ENCODE results near the gene SULT2B1.
A peak's percentile ranks its signal among the peaks of the same experiment; 100 is the strongest.

SULT2B1 gene

DNA sequence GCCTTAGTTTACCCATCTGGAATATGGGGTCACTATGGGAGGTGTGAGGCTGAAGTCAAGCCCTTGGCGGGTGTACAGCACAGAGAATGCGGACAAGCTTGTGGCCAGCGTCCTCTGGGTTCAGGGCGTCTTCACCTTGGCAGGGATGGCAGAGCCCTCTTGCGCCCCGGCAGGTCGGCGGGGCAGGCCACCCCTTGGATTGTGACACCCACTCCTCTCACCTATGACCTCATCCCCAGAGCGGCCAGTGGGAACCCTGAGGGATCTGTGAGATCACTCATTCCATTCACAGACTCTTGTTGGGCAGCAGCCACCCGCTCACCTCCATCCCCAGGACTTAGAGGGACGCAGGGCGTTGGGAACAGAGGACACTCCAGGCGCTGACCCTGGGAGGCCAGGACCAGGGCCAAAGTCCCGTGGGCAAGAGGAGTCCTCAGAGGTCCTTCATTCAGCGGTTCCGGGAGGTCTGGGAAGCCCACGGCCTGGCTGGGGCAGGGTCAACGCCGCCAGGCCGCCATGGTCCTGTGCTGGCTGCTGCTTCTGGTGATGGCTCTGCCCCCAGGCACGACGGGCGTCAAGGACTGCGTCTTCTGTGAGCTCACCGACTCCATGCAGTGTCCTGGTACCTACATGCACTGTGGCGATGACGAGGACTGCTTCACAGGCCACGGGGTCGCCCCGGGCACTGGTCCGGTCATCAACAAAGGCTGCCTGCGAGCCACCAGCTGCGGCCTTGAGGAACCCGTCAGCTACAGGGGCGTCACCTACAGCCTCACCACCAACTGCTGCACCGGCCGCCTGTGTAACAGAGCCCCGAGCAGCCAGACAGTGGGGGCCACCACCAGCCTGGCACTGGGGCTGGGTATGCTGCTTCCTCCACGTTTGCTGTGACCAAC lies 54.7 kb downstream of the SULT2B1 start, which contains the start of gene SPACA4:
TSS of gene SPACA4 (plus strand) at position 280 of the 896 bp plus-strand sequence. CDS start at position 517, 237 bp downstream.
- DNase-seq, result no peak

DNA sequence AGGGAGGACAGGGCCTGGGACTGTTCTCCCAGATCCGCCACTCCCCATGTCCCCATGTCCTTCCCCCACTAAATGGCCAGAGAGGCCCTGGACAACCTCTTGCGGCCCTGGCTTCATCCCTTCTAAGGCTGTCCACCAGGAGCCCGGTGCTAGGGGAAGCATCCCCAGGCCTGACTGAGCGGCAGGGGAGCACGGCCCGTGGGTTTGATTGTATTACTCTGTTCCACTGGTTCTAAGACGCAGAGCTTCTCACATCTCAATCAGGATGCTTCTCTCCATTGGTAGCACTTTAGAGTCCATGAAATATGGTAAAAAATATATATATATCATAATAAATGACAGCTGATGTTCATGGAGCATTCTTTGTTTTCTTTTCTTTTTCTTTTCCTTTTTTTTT lies 55.4 kb downstream of the SULT2B1 start:
- no peak for DNase-seq

DNA sequence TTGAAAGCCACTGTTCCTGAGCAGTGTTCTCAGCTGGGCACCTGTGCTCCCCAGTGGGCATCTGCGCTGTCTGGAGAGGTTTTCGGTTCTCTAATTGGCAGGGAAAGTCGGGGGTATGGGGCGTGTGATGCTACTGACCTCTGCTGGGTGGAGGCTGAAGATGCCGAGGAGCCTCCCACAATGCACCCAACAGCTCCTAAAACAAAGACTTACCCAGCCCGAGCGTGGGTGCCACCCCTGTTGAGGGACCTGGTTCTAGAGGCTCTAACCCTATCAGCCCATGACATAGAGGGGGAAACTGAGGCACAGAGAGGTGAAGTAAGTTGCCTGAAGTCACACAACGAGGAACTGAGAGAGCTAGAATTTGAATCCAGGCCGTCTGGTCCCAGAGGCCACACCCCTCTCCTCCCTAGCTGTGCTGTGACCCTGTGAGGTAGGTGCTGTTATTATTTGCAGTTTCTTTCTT lies 56.9 kb downstream of the SULT2B1 start:
- peak in 1 of 2 donors; percentile 58 for DNase-seq

DNA sequence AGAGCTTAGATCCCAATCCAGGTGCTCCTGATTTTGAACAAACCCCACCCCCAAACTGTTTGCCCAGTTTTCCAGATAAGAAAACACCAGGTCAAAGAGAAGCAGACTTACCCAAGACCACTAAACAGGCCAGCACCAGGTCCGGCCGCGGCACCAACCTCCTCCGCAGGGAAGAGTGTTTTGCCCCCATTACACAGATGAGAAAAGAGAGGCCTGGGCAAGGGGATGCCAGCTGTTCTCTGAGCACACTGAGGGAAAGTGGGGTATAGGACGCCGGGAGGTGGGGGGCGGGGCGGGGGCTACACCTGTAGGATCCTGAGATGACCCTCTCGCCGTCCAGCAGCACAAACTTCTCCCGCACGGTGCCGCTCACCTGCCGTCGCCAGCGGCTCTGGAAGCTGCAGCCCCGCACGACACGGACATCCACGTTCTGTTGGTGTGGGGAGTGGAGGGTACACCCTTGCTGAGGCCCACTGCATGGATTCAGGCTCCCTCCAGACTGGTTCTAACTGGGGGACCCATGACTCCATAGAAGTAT lies 57.7 kb downstream of the SULT2B1 start:
- DNase-seq, result no peak

DNA sequence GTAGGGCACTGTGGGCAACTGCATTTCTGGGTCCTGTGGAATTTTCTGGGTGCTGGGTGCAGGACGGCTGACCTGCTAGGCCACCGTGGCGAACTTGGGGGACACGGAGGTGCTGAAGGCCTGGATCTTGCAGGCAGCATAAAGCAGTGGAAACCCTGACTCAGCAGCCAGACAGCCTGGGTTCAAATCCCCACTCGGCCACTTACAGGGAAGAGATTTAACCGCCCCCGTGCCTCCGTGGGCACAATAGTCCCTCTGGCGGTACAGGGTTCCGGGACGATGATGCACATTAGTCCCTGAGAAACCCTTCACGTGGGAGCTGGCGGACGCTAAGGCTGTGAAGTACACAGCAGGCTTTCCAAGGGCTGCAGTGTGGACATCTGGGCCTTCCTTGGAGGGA lies 59.9 kb downstream of the SULT2B1 start:
- DNase-seq, result no peak

DNA sequence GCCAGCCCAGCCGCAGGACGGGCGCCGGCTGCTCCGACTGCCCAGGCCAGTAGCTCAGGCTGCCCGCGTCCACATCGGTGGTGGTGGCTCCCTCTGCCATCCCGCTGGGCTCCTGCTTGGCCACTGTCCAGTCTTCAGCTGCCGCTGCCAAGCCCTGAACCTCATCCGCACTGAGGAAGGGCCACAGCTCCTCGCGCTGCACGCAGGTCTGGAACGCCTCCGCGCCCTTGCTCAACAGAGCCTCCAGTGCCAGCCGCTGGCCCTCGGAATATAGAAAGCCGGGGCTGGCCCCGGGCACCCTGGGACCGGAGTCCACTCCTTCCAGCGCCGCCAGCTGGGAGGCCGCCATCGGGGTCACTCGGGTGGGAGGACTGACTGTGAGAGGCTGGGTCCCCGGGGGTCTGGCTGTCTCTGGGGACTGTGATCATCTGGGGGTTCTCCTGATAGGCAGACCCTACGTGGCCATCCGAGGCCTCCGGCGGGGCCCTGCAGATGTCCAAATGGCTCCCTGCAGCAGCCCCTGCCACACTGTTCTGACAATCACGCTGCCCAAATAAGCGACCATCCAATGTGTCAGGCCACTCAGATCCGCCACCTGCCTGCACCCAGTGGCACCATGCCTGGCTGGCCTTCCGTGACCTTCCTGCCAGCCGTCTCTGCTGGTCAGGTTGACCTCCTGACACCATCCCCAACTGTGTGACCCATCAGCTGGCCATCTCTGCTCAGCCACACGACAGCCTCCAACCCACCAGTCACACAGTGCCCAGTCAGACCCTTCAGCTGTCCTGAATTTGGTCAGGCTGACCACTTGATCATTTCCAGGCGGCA lies 61.3 kb downstream of the SULT2B1 start:
- DNase-seq, result no peak

DNA sequence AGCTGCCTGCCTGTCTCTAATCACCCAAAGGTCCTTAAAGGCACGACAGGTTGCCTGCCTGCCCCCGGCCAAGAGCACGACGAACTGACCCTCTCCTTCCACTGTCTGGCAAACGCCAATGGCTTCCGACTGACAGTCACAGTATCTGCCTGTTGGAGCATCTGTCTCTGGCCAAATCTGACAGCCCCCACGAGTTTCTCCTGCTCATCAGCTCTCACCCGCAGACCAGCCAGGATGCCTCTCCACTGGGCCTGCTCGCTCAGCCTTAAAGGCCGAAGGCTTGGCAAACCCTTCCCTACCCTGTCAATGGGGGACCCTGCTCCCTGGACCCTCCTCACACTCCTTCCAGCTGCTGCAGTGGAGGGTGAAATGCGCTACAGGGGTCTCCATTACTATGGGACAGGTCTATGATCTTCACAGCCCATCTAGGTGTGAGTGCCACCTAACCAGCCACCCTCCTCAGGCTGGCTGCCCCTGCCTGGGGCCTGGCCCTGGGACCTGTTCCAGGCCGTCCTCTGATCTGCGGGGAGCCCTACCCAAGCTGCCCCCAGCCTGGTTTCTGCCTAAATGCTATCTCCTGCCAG lies 62.0 kb downstream of the SULT2B1 start:
- DNase-seq, result no peak

DNA sequence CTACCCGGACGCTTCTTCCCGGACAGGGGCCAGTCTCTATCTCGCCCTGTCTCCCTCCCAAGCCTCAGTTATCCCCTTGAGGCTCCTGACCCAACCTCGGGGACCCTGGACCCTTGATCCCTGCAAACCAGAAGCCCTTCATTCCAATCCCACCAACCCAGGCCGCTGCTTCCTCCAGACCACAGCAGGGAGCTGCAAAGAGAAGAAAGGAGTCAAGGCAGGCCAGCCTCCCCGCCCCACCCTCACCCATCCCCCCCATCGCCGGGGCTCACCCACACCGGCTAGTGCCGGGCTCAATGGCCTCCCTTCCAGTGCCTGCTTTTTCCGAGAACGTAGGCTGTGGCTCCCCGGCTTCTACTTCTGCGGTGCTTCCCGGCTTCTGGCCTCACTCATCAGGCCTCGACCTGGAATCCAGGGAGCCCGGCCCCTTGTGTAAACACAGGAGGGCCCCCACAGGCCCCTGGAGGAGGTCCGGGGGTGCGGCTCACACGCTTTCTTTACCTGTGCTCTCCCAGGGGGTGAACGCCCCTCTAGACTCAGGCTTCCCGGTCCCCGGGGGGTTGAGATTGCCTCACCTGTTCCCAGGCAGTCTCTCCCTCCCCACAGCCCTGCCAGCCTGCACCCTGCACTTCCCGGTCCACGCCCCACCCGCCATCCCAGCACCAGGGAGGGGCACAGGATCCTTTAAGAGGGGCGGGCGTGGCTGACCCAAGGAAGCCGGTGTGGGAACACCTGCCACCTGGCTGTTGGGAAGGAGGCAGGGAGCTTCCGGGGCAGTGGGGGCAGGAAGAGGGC lies 62.7 kb downstream of the SULT2B1 start, which contains the start of gene FAM83E:
TSS of gene FAM83E (minus strand) at position 641 of the 795 bp plus-strand sequence. CDS start 1,704 bp downstream, outside the sequence.
- peak in 1 of 2 donors; percentile 54 for DNase-seq

DNA sequence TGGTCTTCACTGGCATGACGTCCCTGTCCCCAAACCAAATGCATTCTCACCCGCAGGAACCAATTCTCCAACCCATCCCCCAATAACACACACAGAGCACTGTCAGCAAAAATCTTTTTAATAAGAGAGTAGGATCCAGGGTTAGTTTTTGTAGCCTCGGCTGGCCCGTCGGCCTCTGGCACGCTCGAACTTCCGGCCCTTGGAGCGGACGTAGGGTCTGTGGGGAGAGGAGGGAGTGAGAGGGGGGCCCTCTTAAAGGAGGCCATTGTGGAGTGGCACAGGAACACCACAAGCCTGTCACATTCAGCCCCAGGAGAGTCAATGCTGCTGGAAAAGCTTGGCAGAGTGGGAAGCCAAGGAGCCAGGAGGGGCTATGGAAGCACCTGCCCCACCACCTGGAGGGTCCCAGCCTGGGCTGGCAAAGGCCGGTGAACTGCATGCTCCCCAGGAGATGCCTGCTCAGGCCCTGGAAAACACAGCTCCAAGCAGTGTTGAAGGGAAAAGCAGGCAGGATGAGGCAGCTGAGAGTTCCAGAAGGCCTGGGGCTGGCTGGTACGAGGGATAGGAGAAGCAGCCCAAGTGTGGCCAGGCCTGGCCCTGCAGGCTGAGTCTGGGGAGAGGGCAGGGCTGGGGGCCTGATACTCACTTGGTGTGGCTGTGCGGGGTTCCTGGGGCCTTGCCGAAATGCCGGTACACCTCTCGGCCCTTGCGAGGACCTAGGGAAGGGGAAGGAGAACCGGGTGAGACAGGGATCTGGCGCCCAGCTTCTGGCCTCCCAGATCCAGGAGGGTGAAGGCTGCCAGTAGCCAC lies 63.5 kb downstream of the SULT2B1 start:
- DNase-seq, result no peak

DNA sequence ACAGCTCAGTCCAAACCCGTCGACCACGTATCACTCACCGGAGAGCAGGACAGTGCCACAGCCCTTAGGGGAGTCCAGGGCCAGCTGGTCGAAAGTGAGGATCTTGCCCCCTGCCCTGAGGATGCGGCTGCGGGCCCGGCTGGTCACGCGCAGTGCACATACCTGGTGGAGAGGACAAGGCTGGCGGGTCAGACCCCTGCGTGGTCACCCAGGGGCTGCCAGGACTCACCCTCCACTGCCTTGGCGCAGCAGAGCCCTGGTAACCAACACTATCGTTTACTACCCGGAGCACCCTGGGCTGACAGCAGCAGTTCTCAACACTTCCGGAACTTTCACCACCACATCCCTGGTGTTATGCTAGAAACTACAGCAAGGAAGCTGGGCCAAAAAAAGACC lies 64.1 kb downstream of the SULT2B1 start:
- no peak for DNase-seq

DNA sequence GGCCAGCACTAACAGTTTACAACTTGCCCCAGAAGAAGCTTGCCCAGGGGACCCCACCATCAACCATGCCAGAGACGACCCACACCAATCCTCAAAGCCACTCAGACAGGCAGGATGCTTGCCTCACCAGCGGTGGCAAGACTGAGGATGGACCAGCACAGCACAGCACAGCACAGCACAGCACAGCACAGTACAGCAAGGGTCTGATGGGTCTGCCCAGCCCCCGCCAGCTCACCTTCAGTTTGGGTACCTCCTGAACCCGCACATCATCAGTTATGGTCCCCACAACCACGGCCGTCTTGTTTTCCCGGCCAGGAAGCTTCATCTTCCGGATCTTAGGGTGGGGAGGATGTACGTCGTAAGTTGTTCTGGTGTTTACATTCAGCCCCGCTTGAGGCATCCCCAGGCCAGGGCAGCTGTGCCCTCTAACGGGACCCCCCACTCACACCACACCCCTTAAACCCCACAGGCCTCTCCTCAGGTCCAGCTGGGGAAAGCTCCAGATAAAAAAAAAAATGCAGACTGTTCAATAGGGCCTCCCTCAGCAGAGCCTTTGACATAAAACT lies 64.6 kb downstream of the SULT2B1 start:
- no peak for DNase-seq

DNA sequence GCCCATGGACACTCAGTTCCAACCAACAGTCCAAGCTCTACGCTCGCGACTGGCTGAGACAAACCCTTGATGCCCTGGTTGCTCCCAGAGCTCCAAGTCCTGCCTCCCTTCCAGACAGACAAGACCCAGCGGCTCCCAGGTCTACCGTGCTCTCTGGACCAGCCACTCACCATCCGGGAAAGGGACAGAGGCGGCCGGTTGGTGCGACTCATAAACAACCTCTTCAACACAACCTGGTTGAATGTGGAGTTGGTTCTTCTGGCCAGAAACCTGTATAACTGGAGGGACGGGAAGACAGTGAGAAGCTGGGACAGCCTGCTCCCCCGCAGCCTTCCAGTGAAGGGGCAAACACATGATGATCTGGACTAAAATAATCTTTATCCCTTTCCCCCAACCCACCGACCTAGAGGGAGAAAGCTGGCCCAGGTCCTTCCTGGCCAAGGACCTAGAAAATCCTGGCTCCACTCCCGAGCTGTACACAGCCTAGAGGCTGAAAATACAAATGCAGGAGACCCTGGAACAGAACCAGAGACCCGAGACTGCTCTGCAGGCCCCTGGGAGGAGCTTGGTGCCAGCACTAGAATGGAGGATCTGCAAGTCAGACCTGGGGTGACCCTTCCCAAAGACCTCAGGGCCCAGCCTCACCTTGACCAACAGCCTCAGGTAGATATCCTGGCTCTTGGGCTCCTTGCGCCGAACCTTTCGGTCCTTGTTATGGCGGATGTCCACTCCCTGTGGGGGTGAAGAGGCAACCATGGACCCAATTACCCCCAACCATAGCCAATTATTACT lies 65.4 kb downstream of the SULT2B1 start:
- no peak for DNase-seq

DNA sequence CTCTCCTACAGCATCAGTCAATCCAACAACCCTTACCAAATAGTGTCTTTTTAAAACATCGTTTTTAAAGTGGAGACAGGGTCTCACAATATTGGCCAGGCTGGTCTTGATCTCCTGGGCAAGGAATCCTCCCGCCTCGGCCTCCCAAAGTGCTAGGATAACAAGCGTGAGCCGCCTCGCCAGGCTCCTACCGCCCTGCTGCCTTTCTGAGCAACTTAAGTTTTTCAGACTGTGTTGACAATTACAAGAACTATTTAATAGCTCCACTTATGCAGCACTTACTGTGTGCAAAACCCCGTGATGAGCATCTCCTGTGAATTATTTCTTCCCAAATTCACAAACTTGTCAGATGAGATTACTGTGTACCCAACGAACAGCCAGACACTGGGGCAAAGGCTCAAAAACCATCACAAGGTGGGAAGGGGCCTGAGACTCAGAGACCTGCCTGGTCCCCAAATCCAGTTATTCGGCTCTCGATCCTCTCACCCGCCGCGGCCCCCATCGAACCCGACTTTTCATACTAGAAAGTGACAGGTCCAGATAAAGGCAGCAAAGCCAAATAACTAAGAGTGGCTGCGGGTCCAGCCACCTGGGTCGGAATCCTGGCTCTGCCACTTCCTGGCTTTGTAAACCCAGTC lies 66.4 kb downstream of the SULT2B1 start:
- DNase-seq, result no peak

DNA sequence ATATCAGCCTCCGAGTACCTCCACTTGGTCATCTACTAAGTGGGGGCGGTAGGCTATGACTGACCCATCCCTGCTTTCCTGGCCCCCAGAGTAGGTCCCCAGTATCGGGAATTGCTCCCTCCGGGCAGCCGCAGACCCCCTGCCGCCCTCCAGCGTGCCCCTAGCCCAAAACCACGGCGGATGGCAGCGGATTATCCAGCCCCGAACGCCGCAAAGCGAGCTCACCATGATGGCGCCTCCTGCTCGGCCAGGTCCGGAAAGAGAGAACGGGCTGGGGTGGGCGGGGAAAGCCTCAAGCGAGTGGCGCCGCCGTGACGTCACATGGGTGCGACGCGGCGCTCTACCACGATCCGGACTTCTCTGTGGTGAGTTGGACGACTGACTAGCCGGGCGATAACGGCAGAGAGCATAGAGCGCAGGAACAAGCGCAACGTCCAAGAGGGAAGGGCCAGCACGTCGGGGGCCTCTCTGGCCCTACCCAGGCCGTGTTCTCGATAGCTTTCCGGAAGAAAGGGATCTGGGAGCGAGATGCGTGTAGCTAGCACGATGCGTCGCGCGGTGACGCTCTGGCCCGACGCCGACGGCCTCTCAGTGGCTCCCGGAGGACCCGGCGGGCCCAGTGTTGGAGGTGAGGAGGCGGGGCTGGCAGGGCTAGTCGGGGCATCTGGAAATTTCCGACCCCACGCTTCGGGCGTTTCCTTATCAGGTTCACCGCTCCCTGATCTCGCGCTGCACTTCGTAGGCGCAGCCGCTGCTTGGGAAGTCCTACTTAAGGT lies 67.1 kb downstream of the SULT2B1 start, which contains the start of the genes RPL18 and SPHK2:
TSS of gene RPL18 (minus strand) at position 263 of the 776 bp plus-strand sequence. CDS start at position 228, 35 bp downstream.
TSS of gene SPHK2 (plus strand) at position 591 of the 776 bp plus-strand sequence. CDS start 1,009 bp downstream, outside the sequence.
- peak; percentile 95 to 96 for DNase-seq

DNA sequence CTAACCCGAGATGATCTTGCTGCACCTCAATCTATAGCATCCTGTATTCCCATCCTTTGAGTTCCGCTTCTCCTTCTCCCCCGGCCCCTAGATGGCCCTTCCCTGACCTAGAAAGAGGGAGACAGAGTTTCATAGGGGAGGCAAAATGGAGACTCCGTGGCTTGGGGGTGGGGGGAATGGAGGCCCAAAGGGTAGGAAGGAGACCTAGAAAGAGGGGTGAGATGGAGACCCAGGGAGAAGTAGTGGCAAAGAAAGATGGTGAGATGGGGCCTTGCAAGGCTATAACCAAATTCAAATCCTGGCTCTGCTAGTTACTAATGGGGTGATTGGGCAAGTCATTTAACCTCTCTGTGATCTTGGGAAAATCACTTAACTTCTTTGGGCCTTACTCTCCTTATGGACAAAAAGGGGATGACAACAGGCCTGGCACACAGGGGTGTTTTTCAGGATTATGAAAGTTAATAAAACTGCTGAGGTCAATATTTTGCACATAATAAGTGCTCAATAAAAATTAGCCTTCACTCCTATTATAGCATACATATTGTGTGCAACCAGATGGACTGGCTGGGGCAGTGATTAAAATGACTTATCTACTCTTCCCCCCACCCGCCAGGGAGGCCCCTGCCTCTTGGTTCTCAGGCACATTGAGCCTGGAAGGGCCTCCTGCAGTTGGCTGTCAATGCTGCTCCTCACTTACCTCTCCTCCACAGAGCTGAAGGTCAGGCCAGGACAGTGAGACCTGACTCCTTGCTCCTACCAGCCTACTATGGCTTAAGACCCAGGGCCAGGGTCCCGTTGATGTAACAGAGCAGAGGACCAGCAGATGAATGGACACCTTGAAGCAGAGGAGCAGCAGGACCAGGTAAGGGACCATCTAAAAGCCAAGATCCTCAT lies 68.0 kb downstream of the SULT2B1 start:
- no peak for DNase-seq

DNA sequence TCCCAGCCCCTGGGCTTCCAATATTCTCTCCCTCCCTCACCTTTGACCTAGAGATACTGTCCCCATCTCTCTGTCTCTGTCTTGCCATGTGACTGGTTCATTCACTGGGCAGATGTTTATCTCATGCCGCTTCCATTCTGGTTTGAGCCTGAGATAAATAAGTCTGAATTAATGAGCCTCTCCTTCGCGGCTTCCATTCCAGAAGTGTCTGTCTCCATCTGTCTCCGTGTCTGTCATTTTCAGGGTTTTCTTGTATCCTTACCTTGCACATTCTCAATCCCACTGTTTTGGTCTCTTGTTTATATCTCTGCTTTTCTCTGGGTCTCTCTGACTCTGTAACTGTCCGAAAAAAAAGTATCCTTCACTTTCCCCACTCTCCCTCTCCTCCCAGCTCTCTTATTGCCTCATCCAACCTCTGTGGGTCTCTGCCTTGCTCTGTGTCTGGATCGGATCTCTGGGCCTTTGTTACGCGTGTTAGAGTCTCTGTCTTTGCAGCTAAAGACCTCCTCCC lies 71.6 kb downstream of the SULT2B1 start:
- no peak for DNase-seq

DNA sequence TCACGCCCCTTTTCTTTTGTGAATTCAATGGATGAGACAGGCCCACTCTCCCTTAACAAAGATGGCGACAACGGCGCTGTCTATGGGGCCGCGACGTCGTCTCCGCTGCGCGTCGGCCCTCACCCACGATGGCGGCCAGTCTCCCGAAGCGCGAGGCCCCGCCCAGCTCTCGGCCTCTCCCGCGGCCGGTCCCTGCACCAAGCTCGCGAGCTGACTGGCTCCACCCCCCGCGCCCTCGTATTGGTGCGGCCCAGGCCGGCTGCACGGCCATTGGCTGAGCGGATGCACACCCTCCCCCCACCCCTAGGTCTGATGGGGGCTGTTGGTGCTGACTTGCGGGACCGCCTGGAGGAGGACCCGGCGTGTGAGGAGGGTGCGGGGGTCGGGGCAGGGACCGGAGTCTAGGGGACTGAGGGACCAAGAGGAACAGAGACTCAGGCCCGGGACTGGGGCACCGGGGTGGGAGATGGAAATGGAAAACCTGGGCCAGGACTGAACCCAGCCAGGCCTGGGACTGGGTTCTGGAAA lies 72.2 kb downstream of the SULT2B1 start:
- DNase-seq, result peak; percentile 98 to 99
